Retinal pigment epithelial cell (primary cell): ENCODE measurements around the gene ANKFY1.

Source experiments
- DNase-seq: peaks from one replicate; pipeline ENCODE4 v3.0.0-alpha.2; 2010; ENCODE audit warnings: low read depth
- H3K4me3 ChIP-seq: 2 replicates; pipeline ENCODE4 v1.5.1; 2011; ENCODE audit warnings: mild to moderate bottlenecking, low read length, control low read depth, moderate library complexity
- CTCF ChIP-seq: conservative IDR thresholded peaks from 2 replicates; pipeline ENCODE4 v1.5.1; 2011; ENCODE audit warnings: low read depth, low read length, control low read depth, inconsistent platforms

Gene ANKFY1

GRCh38 chr17:4219241-4219640 lies 44.5 kb downstream of the ANKFY1 start:
- no peak for DNase-seq
- H3K4me3 ChIP-seq: no peak overlapping the region
- TF ChIP-seq CTCF: no peak

GRCh38 chr17:4215882-4216570 lies 47.8 kb downstream of the ANKFY1 start:
- no peak overlapping the region for H3K4me3 ChIP-seq
- no peak for TF ChIP-seq CTCF
- no peak for DNase-seq

GRCh38 chr17:4214157-4214556 lies 49.6 kb downstream of the ANKFY1 start:
- no peak overlapping the region for H3K4me3 ChIP-seq
- TF ChIP-seq CTCF: no peak
- DNase-seq: no peak

GRCh38 chr17:4209611-4210010 lies 54.2 kb downstream of the ANKFY1 start:
- no peak for TF ChIP-seq CTCF
- no peak for DNase-seq

GRCh38 chr17:4208238-4208637 lies 55.5 kb downstream of the ANKFY1 start:
- no peak overlapping the region for H3K4me3 ChIP-seq
- no peak for DNase-seq
- TF ChIP-seq CTCF: no peak

More at GRCh38 chr17:4209611-4210010, 54.2 kb downstream of the ANKFY1 start:
- H3K4me3 ChIP-seq: no peak overlapping the region

- no peak overlapping the region for H3K4me3 ChIP-seq
- no peak for TF ChIP-seq CTCF
- no peak for DNase-seq
These were observed 56.8 kb downstream of the ANKFY1 start for GRCh38 chr17:4206962-4207361.

GRCh38 chr17:4205917-4206316 lies 57.9 kb downstream of the ANKFY1 start:
- no peak for DNase-seq
- TF ChIP-seq CTCF: no peak
- H3K4me3 ChIP-seq: no peak overlapping the region
